Measurements from ENCODE around the gene FARP1. TPM values are rescaled to one million over a fixed set of nuclear protein-coding genes. Genes with fewer than 3 reads are reported as not detected.
A peak's percentile ranks its signal among the peaks of the same experiment; 100 is the strongest.

The FARP1 gene
- total RNA-seq, 1 donor = 125 TPM

DNA sequence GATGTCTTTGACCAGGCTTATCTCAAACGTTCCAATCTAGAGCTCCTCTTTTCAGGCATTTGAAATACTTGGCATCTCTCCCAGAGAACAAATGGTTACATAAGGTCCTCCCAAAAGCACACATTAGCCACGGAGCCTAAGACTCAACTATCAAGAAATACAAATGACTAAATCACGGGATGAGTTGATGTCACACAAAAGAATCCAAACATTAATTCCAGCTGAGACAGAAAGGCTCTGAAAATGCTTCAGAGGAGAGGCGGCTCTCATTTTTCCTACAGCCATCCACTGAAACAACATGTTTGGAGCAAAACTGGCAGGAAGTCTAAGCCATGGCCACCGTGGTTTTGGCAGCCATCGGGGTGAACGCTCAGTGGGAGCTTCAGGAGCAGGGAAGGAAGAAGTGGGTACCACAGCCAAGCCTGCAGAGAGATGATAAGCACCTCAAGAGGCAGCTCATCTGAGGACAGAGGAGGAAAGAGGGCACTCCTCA, 311.5 kb downstream of the FARP1 start:
- no peak overlapping the region for H3K4me3 ChIP-seq (ENCODE audit: low read depth, low read length)
- peak; percentile 95 for DNase-seq (ENCODE audit: low read depth)
- TF ChIP-seq, protein P1, sequence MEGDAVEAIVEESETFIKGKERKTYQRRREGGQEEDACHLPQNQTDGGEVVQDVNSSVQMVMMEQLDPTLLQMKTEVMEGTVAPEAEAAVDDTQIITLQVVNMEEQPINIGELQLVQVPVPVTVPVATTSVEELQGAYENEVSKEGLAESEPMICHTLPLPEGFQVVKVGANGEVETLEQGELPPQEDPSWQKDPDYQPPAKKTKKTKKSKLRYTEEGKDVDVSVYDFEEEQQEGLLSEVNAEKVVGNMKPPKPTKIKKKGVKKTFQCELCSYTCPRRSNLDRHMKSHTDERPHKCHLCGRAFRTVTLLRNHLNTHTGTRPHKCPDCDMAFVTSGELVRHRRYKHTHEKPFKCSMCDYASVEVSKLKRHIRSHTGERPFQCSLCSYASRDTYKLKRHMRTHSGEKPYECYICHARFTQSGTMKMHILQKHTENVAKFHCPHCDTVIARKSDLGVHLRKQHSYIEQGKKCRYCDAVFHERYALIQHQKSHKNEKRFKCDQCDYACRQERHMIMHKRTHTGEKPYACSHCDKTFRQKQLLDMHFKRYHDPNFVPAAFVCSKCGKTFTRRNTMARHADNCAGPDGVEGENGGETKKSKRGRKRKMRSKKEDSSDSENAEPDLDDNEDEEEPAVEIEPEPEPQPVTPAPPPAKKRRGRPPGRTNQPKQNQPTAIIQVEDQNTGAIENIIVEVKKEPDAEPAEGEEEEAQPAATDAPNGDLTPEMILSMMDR (IDR thresholded peaks at IDR 0.05; ENCODE audit: insufficient read depth, low read depth, low read length) = no peak

DNA sequence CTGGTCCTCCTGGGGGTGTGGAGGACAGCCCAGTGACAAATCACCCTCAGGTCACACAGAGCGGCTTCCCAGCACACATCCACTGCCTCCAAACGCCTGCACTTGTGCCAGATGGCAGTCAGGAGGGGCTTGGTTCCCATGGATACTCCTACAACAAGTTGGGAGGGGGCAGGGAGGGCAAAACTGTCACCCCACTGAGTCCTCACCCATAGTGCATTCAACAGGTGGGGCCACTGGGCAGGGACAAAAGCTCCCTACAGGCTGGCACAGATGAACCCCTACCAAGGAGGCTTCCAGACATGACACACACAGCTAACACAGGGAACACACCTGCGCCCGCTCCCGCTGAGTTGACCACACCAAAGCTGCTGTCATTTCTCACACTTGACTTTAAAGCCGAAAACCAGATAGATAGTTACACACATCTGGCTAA, 313.5 kb downstream of the FARP1 start:
- no peak for DNase-seq (ENCODE audit: low read depth)
- no peak overlapping the region for H3K4me3 ChIP-seq (ENCODE audit: low read depth, low read length)
- TF ChIP-seq, protein P1 (IDR thresholded peaks at IDR 0.05; ENCODE audit: insufficient read depth, low read depth, low read length) = no peak

DNA sequence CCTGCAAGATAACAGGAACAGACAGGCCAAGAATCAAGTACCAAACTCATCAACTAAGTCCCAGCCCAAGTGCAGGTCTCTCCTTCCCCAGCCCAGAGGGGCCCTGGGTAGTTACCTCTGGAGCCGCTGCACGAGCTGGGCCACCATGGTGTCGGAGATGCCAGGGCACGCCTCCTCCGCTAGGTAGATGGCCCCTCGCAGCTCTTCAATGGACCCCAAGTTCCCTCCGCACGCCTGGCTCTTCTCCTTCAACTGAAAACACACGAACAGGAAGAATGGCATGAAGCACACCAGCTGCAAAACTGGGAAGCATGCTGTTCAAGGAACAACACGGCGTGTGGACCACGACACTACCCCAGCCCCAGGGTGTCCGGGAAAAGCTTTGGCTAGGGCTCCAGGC, 314.2 kb downstream of the FARP1 start:
- DNase-seq (ENCODE audit: low read depth) = no peak
- TF ChIP-seq, protein P1 (IDR thresholded peaks at IDR 0.05; ENCODE audit: insufficient read depth, low read depth, low read length) = no peak
- no peak overlapping the region for H3K4me3 ChIP-seq (ENCODE audit: low read depth, low read length)

DNA sequence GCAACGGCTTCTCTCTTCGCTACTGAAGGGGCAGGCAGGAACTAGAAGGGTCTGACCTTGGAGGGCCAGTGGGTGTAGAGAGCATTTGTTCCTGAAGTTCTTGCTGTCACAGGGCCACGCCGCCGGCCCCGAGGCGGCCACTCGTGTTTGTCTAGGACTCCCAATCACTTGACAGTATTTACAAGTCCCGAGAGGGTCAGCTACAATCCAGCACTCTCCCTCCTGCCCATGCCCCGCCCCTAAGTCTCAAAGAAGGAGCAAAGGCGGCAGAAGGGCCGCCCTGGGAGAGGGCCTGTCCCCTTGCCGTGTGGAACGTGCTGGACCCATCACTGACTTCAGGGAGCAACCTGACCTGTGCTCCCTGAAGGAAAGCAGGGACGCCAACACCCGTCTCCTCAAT, 315.5 kb downstream of the FARP1 start:
- no peak for DNase-seq (ENCODE audit: low read depth)
- TF ChIP-seq, protein P1 (IDR thresholded peaks at IDR 0.05; ENCODE audit: insufficient read depth, low read depth, low read length) = no peak
- no peak overlapping the region for H3K4me3 ChIP-seq (ENCODE audit: low read depth, low read length)

DNA sequence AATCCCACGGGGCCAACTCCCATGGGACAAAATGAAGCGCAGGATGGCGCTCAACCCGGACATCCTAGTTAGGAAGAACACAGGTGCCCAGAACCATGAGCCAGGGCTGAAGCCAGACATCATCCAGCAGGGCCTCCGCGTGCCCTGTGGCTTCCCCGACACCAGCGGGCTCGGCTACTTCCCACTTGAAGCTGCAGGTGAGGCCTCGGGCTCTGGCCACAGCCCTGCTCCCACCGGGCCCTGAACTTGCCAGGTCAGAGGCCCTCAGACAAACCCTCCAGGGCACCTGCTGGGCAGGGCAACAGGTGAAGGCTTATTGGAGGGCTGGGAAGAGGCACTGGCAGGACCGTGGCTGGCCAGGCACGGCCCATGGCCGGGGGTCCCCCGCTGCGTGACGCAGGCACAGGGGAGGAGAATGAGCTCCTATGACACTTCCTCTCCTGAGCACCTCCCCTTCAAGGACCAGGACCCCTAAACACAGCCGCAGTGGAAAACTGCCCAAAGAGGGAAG, 316.3 kb downstream of the FARP1 start:
- TF ChIP-seq, protein P1 (IDR thresholded peaks at IDR 0.05; ENCODE audit: insufficient read depth, low read depth, low read length) = no peak
- H3K4me3 ChIP-seq (ENCODE audit: low read depth, low read length) = no peak overlapping the region
- DNase-seq (ENCODE audit: low read depth) = no peak

DNA sequence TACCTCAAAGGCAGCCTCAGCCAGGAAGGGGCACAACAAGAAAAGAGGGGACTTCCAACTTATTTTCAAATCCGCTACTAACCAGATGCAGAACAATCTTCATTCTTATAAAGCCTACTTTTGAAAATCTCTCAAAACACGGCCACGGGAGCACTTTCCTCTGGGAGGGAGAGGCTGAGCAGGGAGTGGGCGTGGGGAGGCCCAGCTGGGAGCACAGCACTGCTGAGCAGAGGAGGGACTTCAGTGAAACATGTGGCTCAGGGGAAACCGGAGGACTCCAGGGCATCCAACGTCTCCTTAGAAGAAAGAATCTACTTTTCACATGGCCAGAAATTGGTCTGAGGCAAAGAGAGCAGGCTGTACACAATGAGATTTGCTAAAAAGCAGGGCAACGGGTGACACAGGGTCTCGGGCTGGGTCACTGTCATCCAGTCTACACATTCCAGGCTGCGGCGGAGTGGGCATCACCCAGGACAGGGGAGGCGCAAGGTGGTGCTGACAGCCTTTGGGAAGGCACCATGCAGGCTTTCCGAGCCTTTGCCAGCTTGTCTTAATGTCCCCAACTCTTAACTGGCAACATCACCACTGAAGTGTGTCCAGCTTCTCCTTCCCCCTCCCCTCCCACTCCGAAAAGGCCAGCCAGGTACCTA, 317.0 kb downstream of the FARP1 start:
- no peak for DNase-seq (ENCODE audit: low read depth)
- TF ChIP-seq, protein P1 (IDR thresholded peaks at IDR 0.05; ENCODE audit: insufficient read depth, low read depth, low read length) = no peak

More for the DNA sequence above, 317.0 kb downstream of the FARP1 start:
- H3K4me3 ChIP-seq (ENCODE audit: low read depth, low read length) = no peak overlapping the region
